Muscle of back (tissue), 11 donors: ENCODE results near the gene SKOR1. TPM values are rescaled to one million over a fixed set of nuclear protein-coding genes. Genes with fewer than 3 reads are reported as not detected.

Experiments used
- DNase-seq, 3 donors: peaks; one replicate each; pipeline versions ENCODE4 v3.0.0 to v3.0.0-alpha.2; 2013
- polyA plus RNA-seq, 10 donors: library from polyadenylated mRNA; unstranded; fragments of 120-200 nt; gene quantifications; one replicate each; pipeline ENCODE4 v1.2.1, GENCODE V29; 2013; ENCODE audit not compliant: insufficient read length in 10 of 10

Gene SKOR1
- polyA plus RNA-seq, 10 donors: 0.21 to 0.65 (median 0.37) TPM

- DNase-seq: no peak
These were observed 5.7 kb upstream of the SKOR1 start for GRCh38 chr15:67819636-67820035.

- no peak for DNase-seq
These were observed 5.0 kb upstream of the SKOR1 start for GRCh38 chr15:67820122-67820991.

GRCh38 chr15:67820992-67821783 is 4.1 kb upstream of the SKOR1 start:
- peak; percentile 47 to 88 (median 79) for DNase-seq

GRCh38 chr15:67821784-67822440 is 3.4 kb upstream of the SKOR1 start:
- no peak for DNase-seq

- no peak for DNase-seq
These were observed 2.6 kb upstream of the SKOR1 start for GRCh38 chr15:67822537-67823313.

GRCh38 chr15:67823314-67824196 is 1.8 kb upstream of the SKOR1 start:
- no peak for DNase-seq

- no peak for DNase-seq
These were observed 926 bp upstream of the SKOR1 start for GRCh38 chr15:67824197-67824968.

GRCh38 chr15:67825881-67826716 is 790 bp downstream of the SKOR1 start:
- DNase-seq: no peak

- DNase-seq: no peak
These were observed 1.6 kb downstream of the SKOR1 start for GRCh38 chr15:67826717-67827561.

GRCh38 chr15:67827562-67828277 is 2.4 kb downstream of the SKOR1 start:
- DNase-seq: no peak

- DNase-seq: no peak
These were observed 3.1 kb downstream of the SKOR1 start for GRCh38 chr15:67828278-67828968.

- no peak for DNase-seq
These were observed 3.8 kb downstream of the SKOR1 start for GRCh38 chr15:67828969-67829646.

GRCh38 chr15:67829647-67830504 is 4.6 kb downstream of the SKOR1 start:
- DNase-seq: no peak

GRCh38 chr15:67831363-67831762 is 6.1 kb downstream of the SKOR1 start:
- no peak for DNase-seq

- DNase-seq: no peak
These were observed 6.8 kb downstream of the SKOR1 start for GRCh38 chr15:67832031-67832551.
